Sigmoid colon (tissue), 7 donors: Measurements from ENCODE around the gene IFITM10. TPM values are rescaled to one million over a fixed set of nuclear protein-coding genes. Genes with fewer than 3 reads are reported as not detected.

Experiments
- DNase-seq: peaks from one replicate; pipeline ENCODE4 v3.0.0-alpha.2; 2019
- H3K27ac ChIP-seq, 4 donors: fragments of 200-600 bp; sonication (generic); one replicate each; pipeline ENCODE4 v1.5.1; 2016 to 2019; ENCODE audit warnings: mild to moderate bottlenecking in 1 of 4
- H3K27me3 ChIP-seq, 3 donors: fragments of 200-600 bp; sonication (generic); one replicate each; pipeline ENCODE4 v1.5.1; 2019; ENCODE audit warnings: mild to moderate bottlenecking in 1 of 3
- H3K36me3 ChIP-seq, 4 donors: fragments of 200-600 bp; sonication (generic); one replicate each; pipeline ENCODE4 v1.5.1; 2016 to 2019
- H3K4me1 ChIP-seq, 4 donors: fragments of 200-600 bp; sonication (generic); one replicate each; pipeline ENCODE4 v1.5.1; 2017 to 2019
- H3K4me3 ChIP-seq, 4 donors: fragments of 200-600 bp; sonication (generic); one replicate each; pipeline ENCODE4 v1.5.1; 2017 to 2019; ENCODE audit warnings: mild to moderate bottlenecking in 2 of 4, moderate library complexity in 1 of 4
- H3K9me3 ChIP-seq, 4 donors: fragments of 200-600 bp in 3 of 4; sonication (generic) in 3 of 4; one replicate each; pipeline versions ENCODE4 v1.5.1 to v1.6.1; 2013 to 2019
- CTCF ChIP-seq, 4 experiments: fragments of 450-650 bp in 3 of 4; fragments of 200-600 bp in 1 of 4; IDR thresholded peaks; one replicate each; pipeline ENCODE4 v1.5.1; 2016 to 2019; ENCODE audit warnings: antibody characterized with exemption in 4 of 4, mild to moderate bottlenecking in 3 of 4, moderate library complexity in 2 of 4
- EP300 ChIP-seq, 4 donors: sonication (generic); formaldehyde crosslinking; IDR thresholded peaks; one replicate each; pipeline ENCODE4 v1.6.1; 2017; ENCODE audit warnings: antibody characterized with exemption in 4 of 4
- POLR2A ChIP-seq, 2 donors: fragments of 450-650 bp; IDR thresholded peaks; one replicate each; pipeline ENCODE4 v1.6.1; 2016; ENCODE audit warnings: antibody characterized with exemption in 2 of 2, mild to moderate bottlenecking in 2 of 2, moderate library complexity in 2 of 2
- POLR2AphosphoS5 ChIP-seq, 4 donors: sonication (generic); formaldehyde crosslinking; IDR thresholded peaks; one replicate each; pipeline ENCODE4 v1.6.1; 2017; ENCODE audit warnings: antibody characterized with exemption in 4 of 4
- WGBS, 2 donors: extraction: QIAGEN DNeasy Blood & Tissue Kit; methylation state at CpG; one replicate each; pipeline ENCODE4 v1.1.7; 2013; 5-methylcytosine and 5-hydroxymethylcytosine counted together
- intact Hi-C: fragments of 100-400 bp; cut with DNase I; formaldehyde crosslinking; loops from one replicate; pipeline ENCODE4 v1.15.1; 2023
- polyA plus RNA-seq, 3 donors: library from polyadenylated mRNA; stranded (reverse); fragments of 200-250 nt; gene quantifications; one replicate each; pipeline ENCODE4 v1.2.3, GENCODE V29; 2013
- total RNA-seq, 4 donors: library from RNA; depleted of rRNA; stranded (reverse); fragments of >200 nt; gene quantifications; one replicate each; pipeline ENCODE4 v1.1.0, GENCODE V29; 2016
- donor health status: healthy with polysubstance abuse.
- donor health status: Bipolar disorder and iron deficiency.
- donor health status: healthy.

Gene IFITM10
- total and polyA plus RNA-seq, 7 donors = 0.36 to 1.4 (median 0.60) TPM; not detected in 2

GRCh38 chr11:1777737-1778136, 27.3 kb upstream of the IFITM10 start:
- DNase-seq = no peak
- TF ChIP-seq POLR2A (IDR thresholded peaks at IDR 0.05) = no peak
- no peak for TF ChIP-seq EP300 (IDR thresholded peaks at IDR 0.05)
- intact Hi-C loops = no loop called here
- Histone ChIP-seq H3K4me3 (no peak overlapping the region), H3K36me3 (no peaks in the 10 kb centered on the region), H3K27ac (no peak overlapping the region), H3K27me3 (no peaks in the 10 kb centered on the region), H3K9me3 (no peaks in the 10 kb centered on the region), H3K4me1 (peaks cover 0 to 5% (median 1%) of the 10 kb centered on the region in 4 donors)
- WGBS, 2 donors = 84 to 88% methylated on average over 2 of the region's 2 CpGs

- peaks cover 0 to 11% (median 7%) of the 10 kb centered on the region in 4 donors for H3K4me1 ChIP-seq
- H3K4me3 ChIP-seq = no peak overlapping the region
- H3K27ac ChIP-seq = no peak overlapping the region
- WGBS, 2 donors = 87 to 89% methylated on average over 5 of the region's 5 CpGs
- H3K9me3 ChIP-seq = no peaks in the 10 kb centered on the region
- H3K27me3 ChIP-seq = no peaks in the 10 kb centered on the region
- intact Hi-C loops = no loop called here
- DNase-seq = peak; percentile 52
- no peaks in the 10 kb centered on the region for H3K36me3 ChIP-seq
- TF ChIP-seq POLR2A (IDR thresholded peaks at IDR 0.05) (no peak), CTCF (IDR thresholded peaks at IDR 0.05) (no peak), POLR2AphosphoS5 (IDR thresholded peaks at IDR 0.05) (no peak), EP300 (IDR thresholded peaks at IDR 0.05) (no peak)
Measured at GRCh38 chr11:1776944-1777715, 26.7 kb upstream of the IFITM10 start.

GRCh38 chr11:1776331-1776851, 26.0 kb upstream of the IFITM10 start:
- intact Hi-C loops = no loop called here
- H3K4me1 ChIP-seq = peaks cover 0 to 13% (median 8%) of the 10 kb centered on the region in 4 donors
- no peak overlapping the region for H3K4me3 ChIP-seq
- DNase-seq = peak; percentile 48
- no peaks in the 10 kb centered on the region for H3K9me3 ChIP-seq
- H3K27ac ChIP-seq = no peak overlapping the region
- TF ChIP-seq CTCF (IDR thresholded peaks at IDR 0.05) = no peak
- TF ChIP-seq POLR2AphosphoS5 (IDR thresholded peaks at IDR 0.05) = no peak
- no peak for TF ChIP-seq EP300 (IDR thresholded peaks at IDR 0.05)
- TF ChIP-seq POLR2A (IDR thresholded peaks at IDR 0.05) = no peak
- 86 to 90% methylated on average over 11 of the region's 11 CpGs for WGBS, 2 donors
- no peaks in the 10 kb centered on the region for H3K36me3 ChIP-seq
- no peaks in the 10 kb centered on the region for H3K27me3 ChIP-seq

- Histone ChIP-seq H3K9me3 (no peaks in the 10 kb centered on the region), H3K27ac (no peak overlapping the region), H3K4me1 (peaks cover 0 to 13% (median 8%) of the 10 kb centered on the region in 4 donors), H3K4me3 (no peak overlapping the region), H3K27me3 (no peaks in the 10 kb centered on the region), H3K36me3 (no peaks in the 10 kb centered on the region)
- TF ChIP-seq POLR2AphosphoS5 (IDR thresholded peaks at IDR 0.05) (no peak), EP300 (IDR thresholded peaks at IDR 0.05) (no peak), CTCF (IDR thresholded peaks at IDR 0.05) (no peak), POLR2A (IDR thresholded peaks at IDR 0.05) (no peak)
- DNase-seq = peak; percentile 42
- intact Hi-C loops = no loop called here
- WGBS, 2 donors = 81 to 90% methylated on average over 12 of the region's 12 CpGs
Measured at GRCh38 chr11:1774886-1775285, 24.5 kb upstream of the IFITM10 start.

GRCh38 chr11:1773994-1774550, 23.7 kb upstream of the IFITM10 start:
- Histone ChIP-seq H3K36me3 (no peaks in the 10 kb centered on the region), H3K27ac (no peak overlapping the region), H3K4me3 (no peak overlapping the region), H3K4me1 (peaks cover 0 to 13% (median 8%) of the 10 kb centered on the region in 4 donors), H3K27me3 (no peaks in the 10 kb centered on the region), H3K9me3 (no peaks in the 10 kb centered on the region)
- DNase-seq = peak; percentile 54
- whole genome bisulfite sequencing, 2 donors = 93 to 94% methylated on average over 11 of the region's 11 CpGs
- intact Hi-C loops = no loop called here
- TF ChIP-seq POLR2AphosphoS5 (IDR thresholded peaks at IDR 0.05) (no peak), POLR2A (IDR thresholded peaks at IDR 0.05) (no peak), CTCF (IDR thresholded peaks at IDR 0.05) (no peak), EP300 (IDR thresholded peaks at IDR 0.05) (no peak)
